Measurements from ENCODE around the gene EFCAB6.

Gene EFCAB6

DNA sequence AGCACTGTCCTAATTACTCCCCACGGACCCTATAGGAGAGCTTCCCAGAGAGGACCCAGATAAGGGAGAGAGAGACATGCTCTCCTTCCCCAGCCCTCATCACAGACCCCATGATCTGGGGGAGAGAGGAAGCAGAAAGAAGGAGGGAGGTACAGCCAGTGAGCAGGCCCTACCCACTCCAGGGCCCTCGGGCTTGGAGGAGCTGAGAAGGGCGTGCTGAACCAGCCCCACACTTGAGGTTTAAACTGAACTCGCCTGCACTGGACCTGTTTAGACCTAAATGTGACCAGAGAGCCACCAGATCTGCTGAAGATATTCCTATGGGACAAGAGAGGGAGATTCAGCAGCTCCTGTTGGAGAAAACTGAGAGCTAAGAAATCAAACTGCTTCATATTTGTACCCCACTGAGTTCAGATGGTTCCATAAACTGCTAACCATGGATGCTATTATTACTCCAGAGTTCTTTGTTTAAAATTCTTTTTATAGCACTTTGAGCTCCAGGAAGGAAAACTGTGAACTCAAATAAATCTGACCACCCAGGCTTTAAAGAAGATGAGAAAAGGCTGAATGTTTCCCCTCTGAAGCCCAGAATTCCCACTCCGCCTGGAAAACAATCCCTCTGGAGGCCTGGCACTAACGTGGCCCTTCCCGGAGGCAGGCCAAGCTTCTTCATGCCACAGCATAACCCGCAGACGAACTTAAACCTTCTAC is 67.2 kb downstream of the EFCAB6 start:
- DNase-seq = no peak

DNA sequence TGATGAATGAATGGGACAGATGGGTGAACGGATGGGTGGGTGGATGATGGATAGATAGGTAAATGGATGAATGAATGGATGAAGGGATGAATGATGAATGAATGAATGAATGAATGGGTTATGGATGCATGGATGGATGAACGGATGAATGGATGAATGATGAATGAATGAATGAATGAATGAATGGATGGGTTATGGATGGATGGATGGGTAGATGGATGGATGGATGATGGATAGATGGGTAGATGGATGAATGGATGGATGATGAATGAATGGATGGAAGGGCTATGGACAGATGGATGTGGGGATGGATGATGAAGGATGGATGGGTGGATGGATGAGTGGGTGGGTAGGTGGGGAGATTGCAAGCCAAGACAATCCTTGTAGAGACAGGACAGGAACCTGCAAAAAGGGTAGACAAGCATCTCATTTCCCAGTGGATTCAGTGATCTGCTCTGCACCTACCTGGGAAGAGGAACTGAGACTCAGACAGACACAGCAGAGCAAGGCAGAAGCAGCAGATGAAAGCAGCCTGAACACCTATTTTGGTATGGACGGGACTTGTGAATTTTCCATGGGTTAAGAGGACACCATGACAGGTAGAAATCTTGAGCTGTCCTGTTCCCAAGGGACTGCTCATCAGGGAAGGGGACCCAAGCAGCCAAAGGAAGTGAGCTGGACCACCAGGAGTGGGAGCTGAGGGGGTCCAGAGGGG is 68.0 kb downstream of the EFCAB6 start:
- DNase-seq = no peak

DNA sequence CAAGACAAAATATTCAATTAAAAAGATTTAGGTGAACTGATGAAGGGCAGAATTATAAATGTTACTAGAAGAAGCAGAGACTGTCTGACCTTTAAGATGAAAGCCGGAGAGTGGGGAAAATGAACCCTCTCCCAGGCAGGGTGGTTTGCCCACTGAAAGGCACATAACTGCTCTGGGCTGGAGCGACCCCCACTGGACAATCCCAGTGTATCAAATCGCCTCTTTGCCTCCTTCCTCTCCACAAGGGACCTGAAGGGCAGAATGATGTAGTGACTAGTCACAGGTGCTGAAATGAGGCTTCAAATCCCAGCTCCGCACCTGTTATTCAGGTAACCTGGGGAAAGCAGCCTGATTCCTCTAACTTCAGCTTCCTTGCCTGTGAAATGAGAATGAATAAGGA is 69.0 kb downstream of the EFCAB6 start:
- no peak for DNase-seq

DNA sequence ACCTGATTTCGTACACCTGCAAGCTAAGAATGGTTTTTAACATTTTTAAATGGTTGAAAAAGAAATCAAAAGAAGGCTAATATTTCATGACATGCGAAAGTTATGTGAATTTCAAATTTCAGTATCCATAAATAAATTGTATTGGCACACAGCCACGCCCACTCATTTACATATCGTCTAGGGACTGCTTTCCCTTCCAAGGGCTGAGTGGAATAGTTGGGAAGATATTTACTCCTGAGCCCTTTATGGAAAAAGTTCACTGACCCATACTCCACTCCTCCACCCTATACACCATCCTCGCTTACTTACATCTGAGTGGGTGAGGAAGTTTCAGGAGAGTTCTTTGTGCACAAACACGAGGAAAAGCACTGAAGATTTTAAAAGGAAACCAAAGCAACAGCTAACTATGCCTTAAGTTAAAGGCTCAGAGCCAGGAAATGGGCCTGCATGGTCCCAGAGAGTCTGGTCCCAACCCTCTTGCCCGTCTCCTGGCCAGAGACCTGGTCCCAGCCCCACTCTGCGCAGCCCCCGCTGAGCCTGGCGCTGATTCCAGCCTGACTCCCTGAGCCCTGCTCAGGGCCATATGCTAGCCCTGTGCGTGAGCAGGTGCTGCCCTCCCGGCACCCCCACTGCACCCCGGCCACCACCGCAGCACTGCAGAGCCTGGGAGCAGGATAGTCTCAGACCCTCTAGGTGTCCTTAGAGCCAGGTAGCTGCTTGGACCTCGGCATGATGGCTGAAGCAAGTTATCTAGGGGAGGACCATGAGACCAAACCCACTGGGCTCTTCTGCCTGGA is 69.8 kb downstream of the EFCAB6 start:
- no peak for DNase-seq

DNA sequence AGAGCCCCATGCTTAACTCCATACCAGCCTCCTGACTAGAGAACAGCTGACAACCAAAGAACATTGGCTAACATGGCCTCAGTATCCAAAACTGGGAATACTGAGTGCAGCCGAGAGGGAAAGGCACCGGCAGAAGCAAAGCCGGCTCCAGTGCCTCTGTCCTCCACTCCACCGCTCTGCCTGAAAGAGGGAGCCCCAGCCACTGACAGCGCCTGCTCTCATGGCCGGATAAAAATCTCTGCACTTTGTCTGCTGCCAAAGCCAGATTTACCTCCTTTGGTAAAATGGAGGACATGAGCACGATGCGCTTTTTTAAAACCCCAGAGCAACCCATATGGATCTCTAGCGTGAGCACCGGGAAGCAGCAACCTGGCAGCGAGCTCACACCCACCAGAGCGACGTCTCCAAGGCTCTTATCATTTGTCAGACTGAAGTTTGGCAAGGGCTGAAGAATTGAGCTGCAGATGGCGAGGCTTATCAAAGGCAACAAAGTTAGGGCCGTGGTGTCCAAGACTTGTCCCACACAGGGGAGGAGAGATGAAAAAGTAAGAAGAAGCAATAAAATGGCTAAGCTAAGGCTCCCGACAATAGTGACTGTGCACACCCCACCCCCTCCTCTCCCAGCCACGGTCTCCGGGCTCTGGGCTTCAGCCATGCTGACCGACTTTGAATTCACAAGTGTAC is 71.4 kb downstream of the EFCAB6 start:
- no peak for DNase-seq

DNA sequence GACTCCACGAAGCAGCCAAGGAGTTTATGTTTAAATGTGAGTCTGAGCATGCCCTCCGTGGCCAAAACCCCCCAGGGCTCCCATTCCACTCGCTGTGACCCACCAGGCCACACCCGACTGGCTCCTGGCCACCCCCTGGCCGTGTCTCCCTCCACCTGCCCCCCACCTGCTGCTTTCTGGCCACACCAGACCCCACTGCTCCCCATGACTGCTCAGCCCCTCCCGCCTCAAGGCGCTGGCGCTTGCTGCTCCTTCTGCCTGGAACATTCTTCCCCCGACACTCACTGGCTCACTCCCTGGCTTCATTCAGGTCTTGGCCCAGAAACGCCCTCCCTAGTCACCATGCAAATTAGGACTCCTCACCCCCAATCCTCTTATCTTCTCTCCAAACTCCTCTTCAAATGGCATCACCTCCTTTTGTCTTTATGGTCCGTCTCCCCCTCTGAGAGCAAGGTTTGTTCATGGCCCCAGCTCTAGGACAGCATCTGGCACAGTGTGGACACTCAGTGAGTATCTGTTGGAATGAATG is 72.2 kb downstream of the EFCAB6 start:
- no peak for DNase-seq

DNA sequence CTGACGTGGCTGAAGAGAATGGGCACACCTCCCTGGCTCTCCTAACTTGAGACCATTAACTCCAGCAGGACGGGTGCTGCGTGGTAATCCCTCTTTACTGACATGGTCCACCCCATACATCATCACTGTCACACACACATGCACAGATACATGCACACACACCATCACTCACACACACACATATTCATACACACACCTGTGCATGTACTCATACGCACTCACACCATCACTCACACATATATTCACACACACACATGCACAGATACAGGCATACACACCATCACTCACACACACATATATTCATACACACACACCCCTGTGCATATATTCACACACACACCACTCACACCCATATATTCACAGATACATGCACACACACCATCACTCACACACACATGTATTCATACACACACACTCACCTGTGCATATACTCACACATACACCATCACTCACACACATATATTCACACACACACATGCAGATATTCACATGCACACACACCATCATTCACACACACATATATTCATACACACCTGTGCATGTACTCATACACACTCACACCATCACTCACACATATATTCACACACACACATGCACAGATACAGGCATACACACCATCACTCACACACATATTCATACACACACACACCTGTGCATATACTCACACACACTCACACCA is 74.8 kb downstream of the EFCAB6 start:
- DNase-seq = no peak

DNA sequence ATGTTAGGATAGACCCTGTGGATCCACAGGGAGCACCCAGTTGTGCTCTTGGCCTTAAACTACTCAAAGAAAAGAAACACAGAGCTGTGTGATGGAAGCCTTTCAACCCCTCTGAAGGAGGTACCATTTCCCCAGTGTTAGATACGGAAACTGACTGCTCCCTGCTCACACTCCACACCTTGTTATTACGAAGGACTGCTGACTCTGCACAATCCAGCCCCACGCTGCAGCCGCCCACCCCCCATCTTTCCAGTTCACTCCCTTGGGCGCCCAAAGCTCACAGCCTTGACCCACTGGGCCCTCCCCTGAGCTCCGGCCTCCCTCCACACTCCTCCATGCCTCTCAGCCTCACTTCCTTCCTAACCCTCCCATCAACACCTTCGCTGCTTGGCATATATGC is 75.5 kb downstream of the EFCAB6 start:
- no peak for DNase-seq

DNA sequence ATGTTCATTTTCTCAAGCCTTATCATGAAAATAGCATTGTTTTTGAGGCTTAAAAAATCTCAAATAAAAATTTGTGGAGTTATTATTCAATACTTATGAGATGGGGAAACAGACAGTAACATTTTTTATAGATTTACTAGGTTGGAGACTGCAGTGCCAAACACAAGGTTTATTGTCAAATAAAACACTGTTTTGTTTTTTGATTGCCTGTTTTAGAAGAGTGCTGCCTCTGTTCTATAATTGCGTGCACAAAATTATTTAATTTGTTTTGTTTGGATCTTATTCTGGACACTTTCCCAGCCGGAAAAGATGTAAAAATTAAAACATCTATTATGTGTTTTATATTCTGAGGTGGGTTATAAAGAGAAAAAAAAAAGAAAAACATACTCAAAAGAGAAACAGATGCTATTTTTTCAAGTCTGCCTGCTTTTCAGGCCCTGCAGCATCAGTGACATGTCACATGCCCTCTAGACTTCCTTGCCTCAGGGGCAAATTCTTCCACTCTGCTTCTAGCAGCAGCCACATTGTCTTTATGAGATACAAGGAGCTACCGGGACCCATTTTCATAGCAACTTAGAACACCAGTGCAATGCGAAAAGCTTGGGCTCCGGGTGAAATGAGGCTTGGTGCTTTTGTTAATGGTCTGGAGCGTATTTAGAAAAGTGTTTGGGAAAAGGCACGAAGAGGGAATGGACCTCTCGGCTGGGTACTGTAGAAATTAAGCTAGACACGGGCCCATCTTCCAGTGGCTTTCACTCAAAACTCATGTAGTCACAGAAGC is 77.5 kb downstream of the EFCAB6 start:
- no peak for DNase-seq

DNA sequence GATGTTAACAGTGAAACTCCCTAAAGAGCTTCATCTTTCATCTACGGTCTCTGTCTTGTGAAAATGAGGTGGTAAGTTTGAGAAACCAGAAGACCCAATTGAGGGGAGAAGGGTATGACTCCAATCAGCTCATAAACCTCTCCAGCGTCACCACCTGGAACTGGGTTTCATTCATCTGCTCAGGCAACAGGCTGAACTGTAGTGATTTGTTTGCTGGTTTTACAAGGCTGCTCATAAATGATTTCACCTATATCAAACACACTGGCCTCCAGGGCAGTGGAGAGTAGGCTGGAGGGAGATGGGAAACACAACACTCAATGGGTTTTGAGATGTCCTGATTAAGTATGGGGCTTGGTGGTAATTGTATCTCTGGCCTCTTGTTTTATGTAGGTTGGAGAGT is 79.0 kb downstream of the EFCAB6 start:
- DNase-seq = no peak

DNA sequence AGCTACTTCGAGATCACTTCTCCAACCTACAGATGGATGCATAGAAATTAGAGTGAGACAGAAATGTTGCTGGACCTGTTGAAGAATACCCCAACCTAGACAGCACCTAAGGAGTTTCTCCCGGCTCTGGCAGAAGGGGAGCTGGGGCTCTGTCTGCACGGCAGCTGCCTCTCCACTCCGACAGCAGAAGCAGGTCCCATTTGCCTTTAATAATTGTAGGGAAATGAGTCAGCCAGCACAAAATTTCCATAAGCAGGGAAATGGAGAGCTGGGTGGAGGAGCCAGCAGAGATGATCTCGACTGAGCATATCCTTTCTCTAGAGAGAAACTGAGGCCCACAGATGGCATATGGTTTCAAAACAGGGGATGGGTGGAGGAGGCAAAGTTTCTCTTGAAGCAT is 80.1 kb downstream of the EFCAB6 start:
- DNase-seq = no peak

DNA sequence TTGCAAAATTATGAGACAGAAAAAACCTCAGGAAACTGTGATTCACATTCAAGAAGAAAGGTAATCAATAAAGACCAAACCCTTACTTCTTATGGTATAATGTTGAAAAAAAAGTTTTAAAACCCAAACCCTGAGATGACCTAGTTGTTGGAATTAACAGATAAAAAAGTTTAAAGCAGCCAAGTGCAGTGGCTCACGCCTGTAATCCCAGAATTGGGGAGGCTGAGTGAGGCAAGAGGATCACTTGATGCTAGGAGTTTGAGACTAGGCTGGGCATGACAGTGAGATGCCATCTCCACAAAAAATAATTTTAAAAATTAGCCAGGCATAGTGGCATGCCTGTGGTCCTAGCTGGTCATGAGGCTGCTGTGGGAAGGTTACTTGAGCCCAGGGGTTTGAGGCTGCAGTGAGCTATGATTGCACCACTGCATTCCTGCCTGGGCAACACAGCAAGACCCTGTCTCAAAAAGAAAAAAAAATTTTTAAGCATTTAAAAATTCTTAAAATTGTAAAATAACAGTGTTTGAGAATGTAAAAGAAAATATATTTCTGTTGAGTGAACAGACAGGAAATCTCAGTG is 85.1 kb downstream of the EFCAB6 start:
- DNase-seq = no peak

DNA sequence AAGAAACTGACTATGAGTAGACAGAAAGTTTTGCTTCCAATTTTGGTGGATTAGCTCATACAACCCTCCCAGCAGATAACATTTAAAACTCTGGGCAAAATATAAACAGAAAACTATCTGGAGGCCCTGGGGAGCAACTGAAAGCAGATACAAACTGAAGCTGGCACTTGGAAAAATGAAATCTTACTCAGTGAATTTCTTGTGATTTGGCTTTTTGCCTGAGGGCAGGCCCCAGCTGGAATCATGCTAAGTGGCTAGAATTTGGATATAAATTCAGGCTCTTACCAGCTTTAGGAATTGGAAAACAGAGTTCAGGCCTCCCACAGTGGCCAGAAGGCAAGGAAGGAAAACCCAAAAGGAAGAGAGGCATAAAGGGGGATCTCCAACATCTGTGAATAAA is 85.8 kb downstream of the EFCAB6 start:
- DNase-seq = no peak

DNA sequence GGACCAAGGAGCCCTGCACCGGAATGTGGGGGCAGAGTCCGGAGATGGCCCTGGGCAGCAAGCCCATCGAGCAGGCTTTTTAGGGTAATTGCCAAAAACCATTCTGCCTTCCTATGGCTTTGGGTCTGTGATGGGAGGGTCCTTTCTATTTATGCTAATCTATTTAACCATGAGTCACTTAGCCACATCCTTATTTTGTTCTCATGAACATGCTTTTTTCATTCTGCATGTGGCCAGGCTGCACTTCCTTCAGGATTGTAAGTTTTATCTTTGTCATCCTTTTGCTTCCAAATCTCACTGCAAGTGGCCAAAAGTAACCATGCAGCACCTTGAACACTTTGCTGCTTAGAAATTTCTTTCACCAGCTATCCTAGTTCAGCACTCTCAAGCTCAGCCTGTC is 88.3 kb downstream of the EFCAB6 start:
- DNase-seq = no peak

DNA sequence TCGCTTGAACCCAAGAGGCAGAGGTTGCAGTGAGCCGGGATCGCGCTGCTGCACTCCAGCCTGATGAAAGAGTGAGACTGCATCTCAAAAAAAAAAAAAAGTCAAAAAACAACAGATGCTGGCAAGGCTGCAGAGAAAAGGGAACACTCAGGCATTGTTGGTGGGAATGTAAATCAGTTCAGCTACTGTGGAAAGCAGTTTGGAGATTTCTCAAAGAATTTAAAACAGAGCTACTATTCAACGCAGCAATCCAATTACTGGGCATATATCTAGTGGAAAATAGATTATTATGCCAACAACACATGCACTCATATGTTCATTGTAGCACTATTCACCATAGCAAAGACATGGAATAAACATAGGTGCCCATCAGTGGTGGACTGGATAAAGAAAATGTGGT is 89.7 kb downstream of the EFCAB6 start:
- no peak for DNase-seq

DNA sequence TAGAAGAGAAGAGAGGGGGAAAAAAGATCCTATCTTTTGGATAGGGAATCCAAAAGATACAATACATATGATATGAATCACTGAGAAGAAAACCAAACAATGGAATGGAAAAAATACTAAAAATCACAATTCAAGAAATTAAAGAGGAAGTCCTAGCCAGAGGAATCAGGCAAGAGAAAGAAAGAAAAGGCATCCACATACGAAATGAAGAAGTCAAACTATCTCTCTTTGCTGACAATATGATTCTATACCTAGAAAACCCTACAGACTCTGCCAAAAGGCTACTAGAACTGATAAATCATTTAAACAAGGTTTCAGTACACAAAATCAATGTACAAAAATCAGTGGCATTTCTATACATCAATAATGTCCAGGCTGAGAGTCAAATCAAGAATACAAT is 91.4 kb downstream of the EFCAB6 start:
- no peak for DNase-seq

DNA sequence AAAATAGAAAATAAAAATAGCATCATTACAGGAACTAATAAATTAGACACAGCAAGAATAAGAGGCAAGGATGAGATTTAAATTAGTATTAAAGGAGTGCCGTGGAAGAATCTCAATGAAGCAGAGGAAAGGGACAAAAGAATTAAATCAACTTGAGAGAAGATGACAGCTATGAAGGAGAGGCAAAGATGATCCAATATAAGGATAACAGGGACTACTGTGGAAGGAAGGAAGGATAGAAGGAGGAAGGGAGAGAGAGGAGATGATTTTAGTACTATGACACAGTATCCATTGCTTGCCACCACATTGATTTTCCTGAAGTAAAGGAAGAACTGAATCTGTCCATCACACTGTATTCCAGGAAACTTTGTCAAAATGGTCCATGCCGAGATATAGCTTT is 98.0 kb downstream of the EFCAB6 start:
- no peak for DNase-seq

DNA sequence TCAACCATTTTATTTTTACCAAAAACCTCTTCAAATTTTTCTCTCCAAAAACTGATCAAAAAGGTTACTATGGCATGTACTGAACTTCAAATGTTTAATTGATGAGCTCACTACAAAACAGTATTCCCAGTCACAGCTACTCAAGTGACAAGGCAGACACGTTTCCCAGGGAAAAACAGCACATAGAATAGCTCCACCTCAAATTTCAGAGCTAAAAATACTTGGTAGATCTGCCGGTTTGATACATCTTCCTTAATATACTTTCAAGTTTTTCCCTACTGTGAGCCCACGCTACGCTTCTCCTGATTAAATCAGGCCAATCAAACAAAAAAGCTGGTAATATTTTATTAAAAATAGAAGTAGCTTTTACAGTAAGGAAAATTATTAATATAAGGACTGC is 100.4 kb downstream of the EFCAB6 start:
- no peak for DNase-seq

DNA sequence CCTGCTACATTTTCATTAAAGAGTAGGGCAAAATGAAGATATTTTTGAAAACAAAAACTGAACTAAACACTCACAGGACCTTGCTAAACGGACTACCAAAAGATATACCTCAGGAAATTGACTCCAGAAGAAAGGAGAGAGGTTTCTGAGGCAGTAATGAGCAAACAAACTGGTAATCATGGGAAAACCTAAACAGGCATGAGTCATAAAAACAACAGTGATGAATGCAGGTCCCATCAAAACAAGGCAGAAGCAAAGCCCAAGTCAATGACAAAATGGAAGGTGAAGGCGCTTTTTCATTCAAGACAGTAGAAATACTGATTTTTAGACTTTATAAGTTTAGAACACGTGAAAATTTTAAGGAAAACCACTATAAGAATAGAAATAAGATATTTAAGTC is 104.5 kb downstream of the EFCAB6 start:
- DNase-seq = no peak

DNA sequence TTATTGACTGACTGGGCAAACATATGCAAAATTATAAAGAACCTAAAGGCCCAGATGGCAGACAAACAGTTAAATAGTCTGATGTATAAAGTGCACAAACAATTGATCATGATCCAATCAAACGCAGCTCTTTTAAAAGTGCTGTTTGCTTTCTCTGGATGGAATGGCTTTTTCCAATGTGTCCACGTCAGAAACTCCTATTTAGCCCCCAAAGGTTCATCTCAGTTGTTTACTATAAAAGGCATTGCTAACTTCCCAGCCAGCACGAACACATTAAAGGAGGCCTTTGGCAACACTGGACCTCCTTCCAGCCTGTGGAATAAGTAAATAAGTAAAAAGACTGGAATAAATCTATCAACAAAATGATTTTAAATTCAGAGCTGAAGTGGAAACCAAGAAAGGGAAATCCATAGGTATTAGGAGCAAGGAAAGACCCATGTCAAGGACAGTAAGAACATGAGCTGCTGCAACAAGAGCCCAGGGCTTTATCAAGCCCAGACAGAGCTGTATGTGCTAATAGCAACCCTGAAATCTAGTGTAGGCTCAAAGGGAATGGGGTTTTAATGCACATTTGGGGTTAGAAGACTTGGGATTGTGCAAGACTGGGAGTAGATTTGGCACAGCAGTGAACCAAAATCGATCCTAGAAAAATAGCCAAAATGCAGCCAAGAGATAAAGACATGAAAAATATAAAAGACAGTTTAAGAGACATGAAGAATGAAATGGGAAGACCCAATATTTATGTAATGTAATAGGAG is 105.4 kb downstream of the EFCAB6 start:
- no peak for DNase-seq

DNA sequence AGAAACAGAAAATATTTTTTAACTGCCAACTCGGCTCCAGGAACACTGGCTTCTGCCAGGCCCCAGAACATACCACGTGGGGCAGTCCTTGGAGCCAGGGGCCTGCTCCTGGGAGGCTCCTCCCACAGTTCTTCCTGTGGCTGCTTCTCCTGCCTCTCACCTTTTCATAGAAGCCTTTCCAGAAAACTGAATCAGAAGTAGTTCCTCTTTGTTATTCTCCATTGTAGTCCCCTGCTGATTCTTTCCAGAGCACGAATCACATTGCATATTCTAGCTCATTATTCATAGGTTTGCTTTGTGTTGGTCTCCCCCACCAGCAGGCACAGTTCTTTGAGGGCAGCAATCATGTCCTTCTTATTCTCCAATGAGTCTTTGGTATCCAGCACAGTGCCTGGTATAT is 106.0 kb downstream of the EFCAB6 start:
- no peak for DNase-seq

All from stimulated activated CD4-positive, alpha-beta T cell treated with anti-CD3 and anti-CD28 coated beads, Interleukin-12 subunit alpha, Interleukin-12 subunit beta, amount 100 ng/mL, for 4 hours (primary cell).